HepG2 (cell line): ENCODE results near the gene CORO7. TPM values are rescaled to one million over a fixed set of nuclear protein-coding genes. Genes with fewer than 3 reads are reported as not detected.

ENCODE experiments used
- FOSL1 ChIP-seq: sonication (generic); formaldehyde crosslinking; IDR thresholded peaks from 2 replicates; pipeline ENCODE4 v1.9.0; 2021; ENCODE audit warnings: missing genetic modification reagents, borderline replicate concordance
- HBP1 ChIP-seq: IDR thresholded peaks from 2 replicates; pipeline ENCODE4 v1.6.1; 2016; ENCODE audit warnings: low read depth, control low read depth
- MED13 ChIP-seq: sonication (generic); formaldehyde crosslinking; IDR thresholded peaks from 2 replicates; pipeline ENCODE4 v1.5.0; 2020; ENCODE audit warnings: missing genetic modification reagents
- NFIC ChIP-seq: IDR thresholded peaks from 2 replicates; pipeline ENCODE4 v1.6.1; 2012; ENCODE audit warnings: mild to moderate bottlenecking, low read length, inconsistent platforms
- PCBP1 ChIP-seq: fragments of 200-400 bp; formaldehyde crosslinking; IDR thresholded peaks from 2 replicates; pipeline ENCODE4 v1.6.1; 2017; ENCODE audit warnings: mild to moderate bottlenecking, low read depth, low read length, borderline replicate concordance
- SCMH1 ChIP-seq: sonication (generic); formaldehyde crosslinking; IDR thresholded peaks from 2 replicates; pipeline ENCODE4 v1.9.0; 2021; ENCODE audit warnings: missing genetic modification reagents, mild to moderate bottlenecking, borderline replicate concordance
- SMARCC2 ChIP-seq: fragments of 450-650 bp; IDR thresholded peaks from 2 replicates; pipeline ENCODE4 v1.6.1; 2017; ENCODE audit warnings: antibody characterized with exemption, mild to moderate bottlenecking
- WIZ ChIP-seq: sonication (generic); formaldehyde crosslinking; IDR thresholded peaks from 2 replicates; pipeline ENCODE4 v1.5.1; 2020; ENCODE audit warnings: mild to moderate bottlenecking, missing genetic modification reagents
- ZFP37 ChIP-seq: sonication (generic); formaldehyde crosslinking; IDR thresholded peaks from 2 replicates; pipeline ENCODE4 v1.4.0; 2020; ENCODE audit warnings: missing genetic modification reagents, borderline replicate concordance
- ZFP41 ChIP-seq: sonication (generic); formaldehyde crosslinking; IDR thresholded peaks from 2 replicates; pipeline ENCODE4 v1.4.0; 2020; ENCODE audit warnings: mild to moderate bottlenecking, missing genetic modification reagents, borderline replicate concordance
- ZFP90 ChIP-seq: sonication (generic); formaldehyde crosslinking; IDR thresholded peaks from 2 replicates; pipeline ENCODE4 v1.8.0; 2022; ENCODE audit warnings: missing genetic modification reagents, mild to moderate bottlenecking, inconsistent platforms, borderline replicate concordance
- ZNF280D ChIP-seq: sonication (generic); formaldehyde crosslinking; IDR thresholded peaks from 2 replicates; pipeline ENCODE4 v1.5.1; 2020; ENCODE audit warnings: mild to moderate bottlenecking, missing genetic modification reagents
- ZNF317 ChIP-seq: sonication (generic); formaldehyde crosslinking; IDR thresholded peaks from 2 replicates; pipeline ENCODE4 v1.5.0; 2020; ENCODE audit warnings: mild to moderate bottlenecking, missing genetic modification reagents
- ZNF329 ChIP-seq: sonication (generic); formaldehyde crosslinking; IDR thresholded peaks from 2 replicates; pipeline ENCODE4 v1.9.0; 2021; ENCODE audit warnings: low read depth, mild to moderate bottlenecking, missing genetic modification reagents
- ZNF33A ChIP-seq: sonication (generic); formaldehyde crosslinking; IDR thresholded peaks from 2 replicates; pipeline ENCODE4 v1.5.1; 2020; ENCODE audit warnings: missing genetic modification reagents, mild to moderate bottlenecking, moderate library complexity, borderline replicate concordance
- ZNF362 ChIP-seq: sonication (generic); formaldehyde crosslinking; IDR thresholded peaks from 2 replicates; pipeline ENCODE4 v1.4.0; 2020; ENCODE audit warnings: missing genetic modification reagents, mild to moderate bottlenecking, borderline replicate concordance
- ZNF496 ChIP-seq: sonication (generic); formaldehyde crosslinking; IDR thresholded peaks from 2 replicates; pipeline ENCODE4 v1.8.1; 2023; ENCODE audit warnings: mild to moderate bottlenecking, moderate library complexity, missing genetic modification reagents; ENCODE audit not compliant: insufficient replicate concordance
- ZNF512B ChIP-seq: sonication (generic); formaldehyde crosslinking; IDR thresholded peaks from 2 replicates; pipeline ENCODE4 v1.5.1; 2020; ENCODE audit warnings: missing genetic modification reagents, mild to moderate bottlenecking, borderline replicate concordance
- ZNF800 ChIP-seq: sonication (generic); formaldehyde crosslinking; IDR thresholded peaks from 2 replicates; pipeline ENCODE4 v1.4.0; 2020; ENCODE audit warnings: missing genetic modification reagents
- polyA plus RNA-seq, 8 experiments: library from polyadenylated mRNA; depleted of rRNA in 3 of 8; stranded (reverse) in 7 of 8; unstranded in 1 of 8; fragments of >200 nt; fragmentation: Illumina TruSeq in 4 of 8; extraction: Trizol in 4 of 8; gene quantifications; 2 replicates each; pipeline versions ENCODE4 v1.2.1 to v1.2.3, GENCODE V29; 2011 to 2016; ENCODE audit warnings: low read depth in 4 of 8, missing spikeins in 1 of 8, mixed read lengths in 1 of 8; ENCODE audit not compliant: insufficient read depth in 1 of 8
- total RNA-seq, 5 experiments: library from RNA; depleted of rRNA; stranded (reverse); fragments of >200 nt; fragmentation: Illumina TruSeq; extraction: Trizol; gene quantifications; 2 replicates each; pipeline ENCODE4 v1.2.3, GENCODE V29; 2016; ENCODE audit warnings: low read depth in 1 of 5

Gene CORO7
- total and polyA plus RNA-seq, 2 of the 13 experiments (the other 11 are each of a cell fraction or from before 2014, with no cell fraction given) = 9.9 to 14.3 TPM

- TF ChIP-seq ZNF512B (CRISPR knock-in tag) = no peak
- TF ChIP-seq FOSL1 (CRISPR knock-in tag) = no peak
- no peak for TF ChIP-seq ZNF329 (CRISPR knock-in tag)
- no peak for TF ChIP-seq ZFP90
- TF ChIP-seq ZFP37 (CRISPR knock-in tag) = no peak
- TF ChIP-seq SCMH1 = no peak
- no peak for TF ChIP-seq MED13 (CRISPR knock-in tag)
- 0 out of 2 replicates have a peak, but pooled peaks have one; percentile 55 for TF ChIP-seq HBP1 (CRISPR knock-in tag)
- no peak for TF ChIP-seq ZNF496 (CRISPR knock-in tag)
- TF ChIP-seq ZNF800 (CRISPR knock-in tag) = no peak
- no peak for TF ChIP-seq SMARCC2
- TF ChIP-seq NFIC = no peak
- TF ChIP-seq WIZ (CRISPR knock-in tag) = no peak
- no peak for TF ChIP-seq PCBP1
- no peak for TF ChIP-seq ZNF33A (CRISPR knock-in tag)
- peak; percentile 94 for TF ChIP-seq ZNF280D (CRISPR knock-in tag)
- TF ChIP-seq ZNF362 (CRISPR knock-in tag) = 0 out of 2 replicates have a peak, but pooled peaks have one; percentile 47
- no peak for TF ChIP-seq ZFP41
- TF ChIP-seq ZNF317 (CRISPR knock-in tag) = 0 out of 2 replicates have a peak, but pooled peaks have one; percentile 55
Observed at GRCh38 chr16:4367393-4367856, 49.0 kb downstream of the CORO7 start (continued).
